Hepatic stellate cell (primary cell): ENCODE data around the gene ITGB7.

ENCODE experiments used
- DNase-seq: peaks from one replicate; pipeline ENCODE4 v3.0.0; 2011; ENCODE audit warnings: low spot score

Gene ITGB7

DNA sequence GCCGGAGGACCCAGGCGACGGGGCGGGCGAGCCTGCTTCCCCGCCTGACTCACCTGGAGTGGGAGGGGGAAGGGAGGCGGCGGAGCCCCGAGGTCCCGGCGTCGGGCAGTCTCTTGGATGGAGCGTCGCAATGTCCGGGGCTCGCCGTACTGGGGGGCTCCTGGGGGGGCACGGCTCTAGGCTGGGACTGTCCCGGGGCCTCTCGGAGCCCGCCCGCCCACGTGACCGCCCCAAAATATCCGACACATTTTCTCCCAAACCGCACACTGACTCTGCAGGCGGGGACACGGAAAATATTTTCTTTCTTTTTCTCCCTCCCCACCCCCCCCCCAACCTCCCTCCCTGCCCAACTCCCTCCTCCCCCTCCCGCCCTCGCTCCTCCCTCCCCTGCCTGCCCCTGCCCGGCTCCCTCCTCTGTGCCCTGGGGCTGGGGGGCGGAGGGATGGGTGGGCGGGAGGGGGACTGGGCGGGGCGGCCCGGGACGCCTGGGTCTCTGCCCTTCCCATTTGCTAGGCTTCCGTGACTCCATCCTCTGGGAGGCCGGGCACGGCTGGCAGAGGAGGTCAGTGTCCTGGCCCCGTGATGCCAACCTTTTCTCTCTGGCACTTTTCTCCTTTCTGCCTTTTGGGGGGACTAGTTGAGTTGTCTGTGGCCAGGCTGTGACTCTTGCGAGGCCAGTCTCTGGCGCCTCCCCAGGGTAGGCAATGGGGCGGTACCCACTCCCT lies 25.0 kb upstream of the ITGB7 start, which contains the start of gene RARG:
TSS of gene RARG (minus strand) at position 289 of the 725 bp plus-strand sequence. CDS start 4,664 bp downstream, outside the sequence.
- peak; percentile 83 for DNase-seq

DNA sequence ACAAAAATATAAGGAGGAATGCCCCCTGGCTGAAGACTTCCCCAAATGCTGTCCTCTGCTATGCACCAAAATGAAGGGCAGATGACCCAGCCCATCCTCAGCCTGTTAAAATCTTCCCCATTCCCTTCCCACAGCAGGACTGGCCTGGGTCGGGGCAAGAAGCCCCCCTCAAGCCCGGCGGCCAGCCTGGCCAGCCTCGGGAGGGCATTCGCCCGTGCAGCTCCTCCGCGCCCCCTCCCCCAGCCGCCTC lies 24.5 kb upstream of the ITGB7 start:
- no peak for DNase-seq

DNA sequence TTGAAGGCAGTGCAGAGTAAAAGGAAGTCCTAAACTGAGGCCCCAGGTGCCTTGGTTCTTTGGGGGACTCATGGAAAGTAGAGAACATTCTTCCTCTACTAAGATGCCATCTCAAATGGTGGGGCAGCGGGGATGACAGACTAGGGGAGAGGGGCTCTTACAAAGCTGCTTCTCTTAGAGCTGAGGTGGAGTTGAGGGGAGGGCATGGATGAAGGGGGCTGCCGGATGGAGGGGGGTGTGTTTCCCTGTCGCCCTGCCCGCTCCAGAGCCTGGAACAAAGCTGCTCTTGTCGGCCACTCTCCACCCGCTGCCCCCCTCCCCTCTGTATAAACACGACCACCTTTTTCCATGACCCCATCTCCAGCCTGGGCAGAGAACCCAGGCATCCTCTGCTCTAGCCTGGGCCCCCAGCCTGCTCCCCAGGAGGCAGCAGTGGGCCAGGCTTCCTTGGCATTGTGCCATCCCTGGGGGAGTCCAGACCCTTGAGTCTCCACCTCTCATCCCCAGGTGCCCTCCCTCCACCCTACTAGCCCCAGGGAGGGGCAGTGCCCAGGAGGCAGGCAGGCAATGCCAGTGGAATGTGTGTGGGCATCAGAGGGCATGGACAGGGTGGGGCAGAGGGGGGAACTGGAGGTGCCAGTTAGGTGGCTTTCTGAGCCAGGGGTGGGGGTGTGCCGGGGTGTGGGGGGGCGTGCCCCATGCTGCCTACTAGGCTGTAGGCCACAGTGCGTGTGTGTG lies 23.2 kb upstream of the ITGB7 start:
- no peak for DNase-seq

DNA sequence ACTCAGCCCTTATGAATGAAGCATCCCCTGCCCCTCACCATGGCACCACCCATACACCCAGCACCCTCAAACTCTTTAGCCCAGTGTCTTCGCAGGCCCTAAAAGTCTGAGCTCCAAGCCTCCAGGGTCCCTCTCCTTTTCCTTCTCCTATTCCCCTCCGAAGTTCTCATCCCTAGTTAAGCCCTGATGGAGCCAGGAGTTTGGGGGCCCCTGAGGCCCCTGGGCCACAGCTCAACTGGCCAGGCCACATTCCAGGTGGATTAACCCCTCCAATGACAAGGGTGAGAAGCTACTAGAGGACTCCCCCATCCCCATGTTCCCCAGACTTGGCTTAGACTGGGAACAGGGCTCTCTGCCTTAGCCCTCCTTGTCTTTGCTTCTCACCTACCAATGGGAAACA lies 22.4 kb upstream of the ITGB7 start:
- no peak for DNase-seq

DNA sequence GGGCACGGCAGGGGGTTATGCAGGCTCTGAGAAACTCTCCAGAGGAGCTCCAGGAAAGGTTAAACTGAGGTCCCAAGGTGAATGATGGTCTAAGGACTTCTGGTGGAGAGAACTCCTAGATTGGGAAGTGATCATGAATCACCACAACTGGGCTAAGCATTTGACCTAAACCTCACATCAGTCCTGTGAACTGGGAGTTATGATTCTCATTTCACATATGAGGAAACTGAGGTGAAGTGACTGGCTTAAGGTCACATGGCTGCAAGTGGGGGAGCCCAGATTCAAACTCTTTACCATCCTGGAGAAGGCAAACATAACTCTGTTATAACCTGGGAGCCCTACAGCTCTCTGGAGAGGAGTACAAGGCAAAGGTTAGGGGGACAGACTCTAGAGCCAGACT lies 20.8 kb upstream of the ITGB7 start:
- DNase-seq = no peak

- DNase-seq = no peak
Observed at GRCh38 chr12:53227341-53227740, 20.3 kb upstream of the ITGB7 start.

GRCh38 chr12:53226815-53227214 lies 19.8 kb upstream of the ITGB7 start:
- no peak for DNase-seq

- no peak for DNase-seq
Observed at GRCh38 chr12:53225635-53226424, 18.8 kb upstream of the ITGB7 start.

- DNase-seq = no peak
Observed at GRCh38 chr12:53224897-53225634, 18.0 kb upstream of the ITGB7 start.

DNA sequence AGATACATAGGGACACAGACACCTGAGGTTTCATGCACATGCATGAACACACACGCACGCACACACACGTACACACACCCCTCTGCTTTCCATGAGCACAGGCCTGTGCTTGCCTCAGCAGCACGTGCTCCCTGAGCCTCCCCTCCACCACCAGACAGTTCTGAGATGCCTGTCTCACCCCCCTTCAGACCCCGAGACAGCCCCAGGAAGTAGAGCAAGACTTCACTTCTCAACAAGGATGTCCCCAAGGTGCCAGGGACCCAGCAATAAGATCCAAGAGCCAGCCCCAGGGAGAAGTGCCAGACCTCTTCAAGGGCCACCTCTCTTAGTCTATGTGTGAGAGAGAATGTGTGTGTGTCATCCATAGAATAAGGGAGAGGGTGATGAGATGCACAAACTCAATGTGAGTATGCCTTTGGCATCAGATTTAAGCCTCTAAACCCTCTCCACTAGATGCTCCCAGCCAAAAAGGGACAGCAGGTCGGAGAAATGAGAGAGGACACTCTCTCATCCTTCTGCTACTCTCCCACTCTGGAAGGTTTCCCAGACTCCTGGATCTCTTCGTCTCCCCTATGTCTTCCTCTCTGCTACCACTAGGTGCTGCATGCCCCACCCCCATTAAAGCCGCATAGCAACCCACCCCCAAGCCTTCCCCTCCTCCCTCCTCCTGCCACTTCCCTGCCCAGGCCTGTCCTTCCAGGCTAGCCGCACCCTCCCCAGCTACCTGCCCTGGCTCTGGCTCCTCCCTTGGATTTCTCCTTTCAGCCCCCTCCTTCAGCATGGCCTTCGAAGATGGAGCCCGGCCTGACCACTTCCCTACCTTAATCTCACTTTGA lies 17.2 kb upstream of the ITGB7 start:
- DNase-seq = no peak

DNA sequence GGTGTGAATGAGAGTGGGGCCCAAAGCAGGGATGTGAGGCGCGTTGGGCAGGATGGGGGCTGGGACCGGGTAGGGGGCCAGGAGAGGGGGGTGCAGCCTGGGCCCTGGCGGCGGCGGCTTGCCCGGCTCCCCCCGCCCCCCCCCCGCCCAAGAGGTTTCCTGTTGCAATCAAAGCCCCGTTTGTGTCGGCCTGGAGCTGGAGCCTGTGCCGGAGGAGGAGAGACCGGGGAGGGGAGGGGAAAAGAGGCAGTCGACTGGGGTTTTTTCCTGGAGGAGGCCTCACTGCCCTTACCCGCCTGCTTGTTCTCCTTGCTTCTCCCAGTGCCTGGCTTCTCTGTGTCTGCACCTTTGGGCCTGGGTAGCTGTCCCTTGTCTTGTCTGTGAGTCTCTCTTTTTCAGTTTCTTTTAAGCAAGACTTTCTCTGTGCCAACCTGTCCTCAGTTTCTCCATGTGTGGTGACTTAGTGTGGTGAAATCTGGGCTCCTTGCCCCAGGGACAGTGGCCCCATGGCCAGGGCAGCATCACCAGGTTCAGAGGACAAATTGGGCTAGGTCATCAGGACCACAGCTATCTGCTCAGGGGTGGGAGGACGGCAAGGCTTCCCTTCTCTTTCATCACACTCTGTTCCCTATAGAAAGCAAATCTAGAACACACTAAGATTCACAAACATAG lies 16.5 kb upstream of the ITGB7 start:
- no peak for DNase-seq

- no peak for DNase-seq
Observed at GRCh38 chr12:53222806-53223261, 15.8 kb upstream of the ITGB7 start.

- DNase-seq = no peak
Observed at GRCh38 chr12:53222170-53222721, 15.2 kb upstream of the ITGB7 start.

DNA sequence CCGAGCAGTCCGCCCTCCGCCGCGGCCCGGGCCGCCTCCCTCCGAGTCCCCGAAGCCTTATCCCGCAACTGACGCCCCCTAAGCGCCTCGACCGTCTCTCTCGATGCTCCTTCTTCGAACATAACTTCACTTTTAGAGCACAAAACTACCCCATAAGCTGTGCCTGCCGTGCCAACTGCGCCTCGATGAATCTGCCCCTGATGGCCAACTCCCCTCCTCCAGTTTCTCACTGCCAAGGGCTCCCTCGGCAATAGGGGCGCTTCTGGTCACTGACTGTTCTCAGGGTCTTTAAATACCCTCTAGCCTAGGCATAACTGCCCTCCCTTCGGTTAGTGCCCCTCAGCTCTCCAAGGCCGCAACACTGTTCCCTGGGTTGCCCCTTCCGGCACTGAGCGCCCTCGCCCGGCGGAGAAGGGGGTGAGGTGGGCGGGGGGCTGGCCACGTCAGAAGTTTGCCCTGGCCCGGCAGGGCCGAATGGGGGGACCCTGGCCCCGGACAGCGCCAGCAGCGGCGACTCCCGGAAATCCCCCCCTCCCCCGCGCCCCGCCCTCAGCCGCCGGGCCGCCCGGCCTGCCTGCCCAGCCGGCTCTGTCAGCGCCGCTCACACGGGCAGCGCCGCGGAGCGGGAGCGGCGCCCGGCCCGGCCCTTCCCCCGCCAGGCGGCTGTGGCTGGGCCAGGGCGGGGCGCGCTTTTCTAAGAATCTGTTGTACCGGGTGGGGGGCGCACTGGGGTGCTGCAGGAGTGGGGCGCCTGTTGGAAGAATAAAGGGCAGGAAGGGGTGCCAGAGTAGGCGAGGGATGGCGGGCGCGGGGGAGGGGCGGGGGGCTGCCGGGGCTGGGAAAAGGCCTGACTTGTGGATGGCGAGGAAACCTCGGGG lies 14.4 kb upstream of the ITGB7 start:
- peak; percentile 80 for DNase-seq

DNA sequence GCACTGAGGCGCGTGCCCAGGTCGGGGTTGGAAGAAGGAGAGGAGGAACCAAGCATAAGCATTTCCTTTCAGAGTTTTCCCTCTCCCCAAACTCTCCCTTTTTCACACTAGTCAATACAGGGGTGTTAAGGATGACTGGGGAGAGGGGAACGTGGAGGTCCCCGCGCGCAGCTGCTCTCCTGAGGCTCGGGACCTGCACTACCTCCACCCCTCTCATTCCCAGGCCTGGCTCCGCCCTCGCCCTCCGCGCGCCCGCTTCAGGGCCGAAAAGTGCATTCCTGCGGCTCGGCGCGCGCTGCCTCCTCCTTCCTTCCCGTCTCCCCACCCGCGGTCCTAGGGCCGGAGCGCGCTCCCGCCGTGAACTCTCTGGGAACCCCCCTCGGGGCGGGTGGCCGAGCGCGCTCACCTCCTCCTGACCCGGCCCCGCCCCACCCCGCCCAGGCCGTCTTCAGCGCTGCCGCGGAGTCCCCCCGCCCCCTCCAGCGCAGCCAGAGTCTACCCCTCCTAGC lies 13.7 kb upstream of the ITGB7 start:
- peak; percentile 99 for DNase-seq

DNA sequence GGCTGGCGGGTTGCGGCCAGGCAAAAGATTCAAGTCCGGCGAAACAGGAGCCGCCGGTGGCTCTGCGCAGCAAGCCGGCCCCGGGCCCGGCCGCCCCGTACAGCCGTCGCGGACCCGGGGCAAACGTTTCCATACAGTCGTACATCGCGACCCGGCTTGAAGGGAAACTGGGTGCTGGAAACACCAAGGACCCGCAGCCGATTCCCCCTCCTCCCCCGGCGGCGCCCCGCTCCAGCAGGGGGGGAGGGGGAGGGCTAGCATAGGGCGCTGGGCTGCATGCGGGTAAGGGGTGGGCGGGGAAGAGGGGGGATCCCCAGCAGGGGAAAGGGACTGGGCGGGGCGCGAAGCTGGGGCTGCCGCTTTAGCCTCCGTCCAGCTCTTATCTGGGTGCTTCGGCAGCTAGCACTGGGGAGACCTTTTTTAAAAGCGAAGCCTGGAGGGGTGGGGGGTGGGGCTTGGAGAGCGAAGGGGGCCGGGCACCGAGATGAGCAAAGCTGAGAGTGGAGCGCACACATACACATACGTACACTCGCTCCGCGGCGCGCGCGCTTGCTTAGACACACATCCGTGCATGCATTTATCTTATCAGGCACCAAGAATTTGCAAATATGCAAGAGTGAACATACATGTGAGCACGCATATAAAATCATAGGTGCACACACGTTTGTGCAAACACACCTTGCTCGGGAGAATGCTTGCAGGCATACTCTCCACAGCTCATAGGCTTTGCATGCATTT lies 13.1 kb upstream of the ITGB7 start:
- DNase-seq = peak; percentile 82

DNA sequence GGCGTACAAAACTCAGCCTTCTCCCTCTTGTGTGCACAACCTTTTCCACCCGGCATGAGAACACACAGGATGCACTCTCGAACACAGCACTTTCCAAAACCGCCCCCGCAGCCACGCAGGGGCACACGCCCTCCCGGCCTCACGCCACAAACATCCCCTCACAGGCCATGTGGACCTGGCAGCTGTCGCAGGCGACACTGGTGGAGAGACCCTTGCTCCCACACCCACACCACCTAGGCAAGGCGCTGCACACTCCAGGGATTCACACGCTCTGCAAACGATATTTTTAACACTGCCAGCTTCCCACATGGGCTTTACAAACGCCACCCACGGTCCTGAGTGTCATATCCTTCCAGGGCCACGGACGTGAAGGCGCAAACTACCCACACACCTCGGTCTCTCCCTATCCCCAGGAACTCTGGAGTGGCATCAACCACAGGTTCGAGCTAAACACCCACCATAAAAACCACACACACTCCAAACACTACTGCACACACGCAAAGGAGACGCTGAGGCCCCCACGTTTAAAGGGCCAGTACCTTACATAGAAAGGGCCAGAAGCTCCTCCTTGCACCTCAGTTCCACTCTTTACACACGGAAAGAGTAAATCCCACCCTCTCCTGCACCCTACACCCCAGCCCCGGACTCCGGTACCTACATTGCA lies 12.4 kb upstream of the ITGB7 start:
- peak; percentile 81 for DNase-seq
